DND-41 (cell line): ENCODE measurements around the gene SDR9C7.

Experiments used
- CTCF ChIP-seq: IDR thresholded peaks from 2 replicates; pipeline ENCODE4 v1.5.1; 2012; ENCODE audit warnings: borderline replicate concordance, low read length, moderate library complexity, mild to moderate bottlenecking; ENCODE audit not compliant: poor library complexity, severe bottlenecking; ENCODE audit errors: extremely low read depth
- EZH2 ChIP-seq: IDR thresholded peaks from 3 replicates; pipeline ENCODE4 v1.6.1; 2012; ENCODE audit warnings: borderline replicate concordance, low read depth, mild to moderate bottlenecking, moderate library complexity, low read length, inconsistent platforms; ENCODE audit not compliant: severe bottlenecking

- TF ChIP-seq EZH2 (no peak), CTCF (no peak)
These were observed 17.8 kb downstream of the SDR9C7 start for GRCh38 chr12:56916296-56916995.
